H9 (cell line): Measurements from ENCODE around the gene NFATC1. TPM values are rescaled to one million over a fixed set of nuclear protein-coding genes. Genes with fewer than 3 reads are reported as not detected.

Source experiments
- DNase-seq: peaks from one replicate; pipeline ENCODE4 v3.0.0-alpha.2; 2017
- H2AFZ ChIP-seq: one replicate; pipeline ENCODE4 v1.6.1; 2013; ENCODE audit warnings: mild to moderate bottlenecking, low read length, control low read depth, moderate library complexity
- H2AK5ac ChIP-seq: 2 replicates; pipeline ENCODE4 v1.6.1; 2013; ENCODE audit warnings: low read length, control low read depth, mixed read lengths; ENCODE audit not compliant: insufficient read length
- H2BK120ac ChIP-seq: one replicate; pipeline ENCODE4 v1.6.1; 2013; ENCODE audit warnings: low read depth, mild to moderate bottlenecking, low read length, control low read depth, inconsistent platforms; ENCODE audit not compliant: poor library complexity, severe bottlenecking
- H2BK12ac ChIP-seq: 2 replicates; pipeline ENCODE4 v1.6.1; 2013; ENCODE audit warnings: low read length, control low read depth, mixed read lengths, low read depth; ENCODE audit not compliant: insufficient read length
- H2BK15ac ChIP-seq: 2 replicates; pipeline ENCODE4 v1.6.1; 2013; ENCODE audit warnings: low read depth, low read length, control low read depth
- H2BK20ac ChIP-seq: one replicate; pipeline ENCODE4 v1.6.1; 2013; ENCODE audit warnings: low read depth, mild to moderate bottlenecking, low read length, control low read depth, inconsistent platforms; ENCODE audit not compliant: poor library complexity, severe bottlenecking
- H2BK5ac ChIP-seq: 2 replicates; pipeline ENCODE4 v1.6.1; 2013; ENCODE audit warnings: low read length, control low read depth, mixed read lengths; ENCODE audit not compliant: insufficient read length
- H3K14ac ChIP-seq: 2 replicates; pipeline ENCODE4 v1.6.1; 2013; ENCODE audit warnings: low read length, control low read depth; ENCODE audit not compliant: insufficient read depth
- H3K18ac ChIP-seq: 2 replicates; pipeline ENCODE4 v1.6.1; 2013; ENCODE audit warnings: low read depth, mild to moderate bottlenecking, mixed read lengths, low read length, control low read depth; ENCODE audit not compliant: insufficient read length
- H3K23ac ChIP-seq: 2 replicates; pipeline ENCODE4 v1.6.1; 2013; ENCODE audit warnings: low read length, control low read depth, mixed read lengths, low read depth; ENCODE audit not compliant: insufficient read length
- H3K23me2 ChIP-seq: 2 replicates; pipeline ENCODE4 v1.6.1; 2013; ENCODE audit warnings: low read depth, mild to moderate bottlenecking, mixed read lengths, low read length, control low read depth; ENCODE audit not compliant: insufficient read length, poor library complexity, severe bottlenecking
- H3K27ac ChIP-seq: 2 replicates; pipeline ENCODE4 v1.5.1; 2013; ENCODE audit warnings: low read length, control low read depth, mixed read lengths, low read depth; ENCODE audit not compliant: insufficient read length
- H3K27me3 ChIP-seq: 2 replicates; pipeline ENCODE4 v1.6.1; 2013; ENCODE audit warnings: low read length, control low read depth, inconsistent platforms; ENCODE audit not compliant: insufficient read depth
- H3K4ac ChIP-seq: 2 replicates; pipeline ENCODE4 v1.6.1; 2013; ENCODE audit warnings: low read depth, mild to moderate bottlenecking, control low read depth, inconsistent platforms, low read length, moderate library complexity
- H3K4me1 ChIP-seq: 2 replicates; pipeline ENCODE4 v1.6.1; 2013; ENCODE audit warnings: low read length, control low read depth, inconsistent platforms; ENCODE audit not compliant: insufficient read depth
- H3K4me2 ChIP-seq: 2 replicates; pipeline ENCODE4 v1.6.1; 2013; ENCODE audit warnings: low read length, control low read depth, mixed read lengths; ENCODE audit not compliant: insufficient read length, insufficient read depth
- H3K56ac ChIP-seq: 2 replicates; pipeline ENCODE4 v1.6.1; 2013; ENCODE audit warnings: low read depth, mild to moderate bottlenecking, mixed read lengths, low read length, control low read depth; ENCODE audit not compliant: insufficient read length
- H3K79me1 ChIP-seq: 2 replicates; pipeline ENCODE4 v1.6.1; 2013; ENCODE audit warnings: low read depth, mild to moderate bottlenecking, moderate library complexity, low read length, control low read depth, inconsistent platforms; ENCODE audit not compliant: insufficient read depth, poor library complexity, severe bottlenecking
- H3K79me2 ChIP-seq: 2 replicates; pipeline ENCODE4 v1.6.1; 2013; ENCODE audit warnings: low read length, control low read depth, inconsistent platforms; ENCODE audit not compliant: insufficient read depth
- H3K9ac ChIP-seq: 2 replicates; pipeline ENCODE4 v1.6.1; 2013; ENCODE audit warnings: low read length, control low read depth, mixed read lengths; ENCODE audit not compliant: insufficient read length; ENCODE audit errors: extremely low read depth
- H3K9me3 ChIP-seq: one replicate; pipeline ENCODE4 v1.6.1; 2013; ENCODE audit warnings: low read depth, low read length, inconsistent platforms; ENCODE audit not compliant: control insufficient read depth
- H3T11ph ChIP-seq: one replicate; pipeline ENCODE4 v1.6.1; 2013; ENCODE audit warnings: mild to moderate bottlenecking, low read length, control low read depth, inconsistent platforms
- H4K20me1 ChIP-seq: one replicate; pipeline ENCODE4 v1.6.1; 2013; ENCODE audit not compliant: control insufficient read depth, insufficient read length, insufficient read depth
- H4K5ac ChIP-seq: 2 replicates; pipeline ENCODE4 v1.6.1; 2013; ENCODE audit warnings: low read depth, mild to moderate bottlenecking, mixed read lengths, low read length, control low read depth; ENCODE audit not compliant: insufficient read length
- H4K8ac ChIP-seq: replicated peaks from 2 replicates; pipeline ENCODE4 v1.6.1; 2013; ENCODE audit warnings: low read length, control low read depth, mixed read lengths, low read depth; ENCODE audit not compliant: insufficient read length
- H4K91ac ChIP-seq: 2 replicates; pipeline ENCODE4 v1.6.1; 2013; ENCODE audit warnings: low read depth, mild to moderate bottlenecking, moderate library complexity, mixed read lengths, low read length, control low read depth; ENCODE audit not compliant: insufficient read length
- H3K27ac Mint-ChIP-seq, 3 experiments: 2 replicates in 2 of 3; 3 replicates in 1 of 3; pipeline ENCODE4 v1.8.0; 2020 to 2021; ENCODE audit warnings: mixed read lengths in 3 of 3, mild to moderate bottlenecking in 1 of 3, moderate library complexity in 1 of 3
- H3K27me3 Mint-ChIP-seq: 2 replicates; pipeline ENCODE4 v1.8.0; 2021; ENCODE audit warnings: low read depth, mild to moderate bottlenecking, moderate library complexity, mixed read lengths
- H3K36me3 Mint-ChIP-seq, 3 experiments: 2 replicates in 2 of 3; 3 replicates in 1 of 3; pipeline ENCODE4 v1.8.0; 2020 to 2021; ENCODE audit warnings: low read depth in 3 of 3, mixed read lengths in 3 of 3; ENCODE audit not compliant: insufficient read depth in 1 of 3
- H3K4me1 Mint-ChIP-seq, 2 experiments: 2 replicates each; pipeline ENCODE4 v1.8.0; 2020; ENCODE audit warnings: mixed read lengths in 2 of 2
- H3K4me3 Mint-ChIP-seq, 2 experiments: 2 replicates in 1 of 2; 3 replicates in 1 of 2; pipeline ENCODE4 v1.8.0; 2020 to 2021; ENCODE audit warnings: mild to moderate bottlenecking in 2 of 2, mixed read lengths in 2 of 2, moderate library complexity in 1 of 2
- H3K9me3 Mint-ChIP-seq, 2 experiments: 2 replicates in 1 of 2; 3 replicates in 1 of 2; pipeline ENCODE4 v1.8.0; 2020; ENCODE audit warnings: mild to moderate bottlenecking in 2 of 2, mixed read lengths in 2 of 2, moderate library complexity in 1 of 2
- WGBS: extraction: QIAGEN DNeasy Blood & Tissue Kit; methylation state at CpG from one replicate; pipeline ENCODE4 v1.1.7; 2013; ENCODE audit warnings: missing lambda C conversion rate, low lambda C conversion rate, mixed read lengths; ENCODE audit not compliant: insufficient read length; ENCODE audit errors: extremely low coverage; 5-methylcytosine and 5-hydroxymethylcytosine counted together
- total RNA-seq: library from RNA; stranded (reverse); gene quantifications from 2 replicates; pipeline ENCODE4 v1.2.1, GENCODE V29; 2021
- TF ChIP-seq, protein P1 (sequence below): fragments of 200-600 bp; sonication (generic); conservative IDR thresholded peaks from 3 replicates; pipeline ENCODE4 v1.8.0; 2021; ENCODE audit warnings: antibody characterized with exemption, mild to moderate bottlenecking

The NFATC1 gene
- total RNA-seq, 1 experiment from 2014 or later = 5.5 TPM

DNA sequence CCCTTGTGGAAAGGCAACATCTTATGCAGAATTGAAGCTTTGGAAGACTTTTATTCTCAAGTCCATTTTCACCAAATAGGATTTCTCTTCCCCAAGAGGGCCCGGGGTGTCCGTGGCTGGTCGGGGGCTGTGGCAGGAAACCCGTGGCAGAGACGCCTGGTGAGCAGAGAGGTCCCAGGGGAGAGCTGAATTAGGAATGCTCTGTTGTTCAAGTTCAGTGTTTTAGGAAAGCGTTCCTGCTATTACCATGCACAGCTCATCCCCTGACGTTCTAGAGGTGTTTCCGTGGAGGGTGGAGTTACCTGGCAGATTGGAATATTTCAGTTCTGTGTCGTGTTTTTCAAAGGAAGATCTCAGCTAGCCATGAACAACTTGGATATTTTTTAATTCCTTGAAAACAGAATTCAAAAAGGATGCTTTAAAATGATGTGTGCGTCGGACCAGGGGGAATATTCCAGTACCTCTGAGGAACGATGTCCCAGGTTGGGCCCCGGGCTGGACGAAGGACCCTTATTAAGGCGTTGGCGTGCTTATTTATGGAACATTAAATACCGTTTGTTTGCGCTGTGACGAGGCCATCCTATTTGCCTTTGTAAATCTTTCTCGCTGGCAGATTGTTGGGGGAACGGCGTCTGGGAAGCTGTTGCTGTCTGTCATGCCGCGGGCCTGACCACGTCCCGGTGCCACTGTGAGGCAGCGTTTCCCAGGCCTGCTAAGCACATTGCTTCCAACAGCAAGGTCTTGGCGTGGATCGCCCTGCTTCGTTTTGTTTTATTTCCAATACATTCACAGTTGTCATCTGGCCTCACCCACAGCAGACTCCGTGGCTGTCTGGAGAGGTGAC, 8.2 kb downstream of the NFATC1 start:
- H2BK15ac ChIP-seq = no peak overlapping the region
- H4K91ac ChIP-seq = no peak overlapping the region
- H3K23ac ChIP-seq = no peak overlapping the region
- H4K20me1 ChIP-seq = no peaks in the 10 kb centered on the region
- no peak overlapping the region for H3K27ac ChIP-seq
- no peaks in the 10 kb centered on the region for H3K4me1 ChIP-seq
- H2BK120ac ChIP-seq = no peak overlapping the region
- H3K79me1 ChIP-seq = no peaks in the 10 kb centered on the region
- H2AFZ ChIP-seq = no peak overlapping the region
- H2AK5ac ChIP-seq = no peak overlapping the region
- no peak overlapping the region for H2BK12ac ChIP-seq
- no CpG with 5 or more reads among the region's 31 CpGs for WGBS
- H2BK5ac ChIP-seq = no peak overlapping the region
- no peak for DNase-seq
- Mint-ChIP-seq H3K36me3 (no peaks in the 10 kb centered on the region), H3K4me1 (peaks cover 4 to 25% of the 10 kb centered on the region in 2 experiments; a peak in 3 of 4 replicates), H3K27ac (0 out of 7 replicates have a peak overlapping the region, but pooled peaks of 1 of the 3 experiments have one; percentile 25), H3K4me3 (no peak overlapping the region; a peak in 1 of 5 replicates), H3K9me3 (no peaks in the 10 kb centered on the region; a peak in 1 of 5 replicates), H3K27me3 (peaks cover 19% of the 10 kb centered on the region)
- no peak overlapping the region for H3K18ac ChIP-seq
- H3K27me3 ChIP-seq = peaks cover 8% of the 10 kb centered on the region
- H2BK20ac ChIP-seq = no peak overlapping the region
- H4K8ac ChIP-seq = no peak overlapping the region
- H3K4ac ChIP-seq = no peak overlapping the region
- H3K79me2 ChIP-seq = no peaks in the 10 kb centered on the region
- TF ChIP-seq, protein P1, sequence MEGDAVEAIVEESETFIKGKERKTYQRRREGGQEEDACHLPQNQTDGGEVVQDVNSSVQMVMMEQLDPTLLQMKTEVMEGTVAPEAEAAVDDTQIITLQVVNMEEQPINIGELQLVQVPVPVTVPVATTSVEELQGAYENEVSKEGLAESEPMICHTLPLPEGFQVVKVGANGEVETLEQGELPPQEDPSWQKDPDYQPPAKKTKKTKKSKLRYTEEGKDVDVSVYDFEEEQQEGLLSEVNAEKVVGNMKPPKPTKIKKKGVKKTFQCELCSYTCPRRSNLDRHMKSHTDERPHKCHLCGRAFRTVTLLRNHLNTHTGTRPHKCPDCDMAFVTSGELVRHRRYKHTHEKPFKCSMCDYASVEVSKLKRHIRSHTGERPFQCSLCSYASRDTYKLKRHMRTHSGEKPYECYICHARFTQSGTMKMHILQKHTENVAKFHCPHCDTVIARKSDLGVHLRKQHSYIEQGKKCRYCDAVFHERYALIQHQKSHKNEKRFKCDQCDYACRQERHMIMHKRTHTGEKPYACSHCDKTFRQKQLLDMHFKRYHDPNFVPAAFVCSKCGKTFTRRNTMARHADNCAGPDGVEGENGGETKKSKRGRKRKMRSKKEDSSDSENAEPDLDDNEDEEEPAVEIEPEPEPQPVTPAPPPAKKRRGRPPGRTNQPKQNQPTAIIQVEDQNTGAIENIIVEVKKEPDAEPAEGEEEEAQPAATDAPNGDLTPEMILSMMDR = no peak
- no peak overlapping the region; the same call in 1 of the 2 replicates for H3K14ac ChIP-seq
- no peak overlapping the region for H3K56ac ChIP-seq
- no peak overlapping the region for H3T11ph ChIP-seq
- H3K9me3 ChIP-seq = no peaks in the 10 kb centered on the region
- no peak overlapping the region for H4K5ac ChIP-seq
- peaks cover 5% of the 10 kb centered on the region for H3K23me2 ChIP-seq
- H3K9ac ChIP-seq = no peak overlapping the region
- H3K4me2 ChIP-seq = no peak overlapping the region
